ENCODE data around the gene HSPA12B. TPM values are rescaled to one million over a fixed set of nuclear protein-coding genes. Genes with fewer than 3 reads are reported as not detected.

HSPA12B gene
- total RNA-seq, 1 experiment from 2014 or later, result 2.7 TPM

DNA sequence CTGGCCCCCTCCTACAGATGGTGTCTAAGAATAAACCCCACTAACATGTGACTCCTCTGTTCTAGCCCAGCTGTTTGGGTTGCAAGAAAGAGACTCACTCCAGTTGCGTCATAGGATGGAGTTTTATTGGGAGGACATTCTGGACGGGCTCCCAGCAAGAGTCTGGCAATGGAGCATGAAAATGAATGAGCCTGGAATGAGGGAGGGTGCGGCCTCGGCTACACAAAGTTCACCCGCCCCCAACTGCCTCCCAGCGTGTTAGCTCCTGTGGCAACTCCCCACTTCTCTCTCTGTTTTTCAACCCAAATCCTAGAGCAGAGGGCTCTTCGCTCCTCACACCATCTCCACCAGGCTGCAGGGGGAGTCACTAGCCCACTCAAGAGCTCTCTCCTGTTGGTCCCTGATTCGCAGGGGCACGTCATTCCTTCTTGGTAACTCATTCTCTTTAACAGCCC, 45.6 kb upstream of the HSPA12B start:
- TF ChIP-seq CTCF (conservative IDR thresholded peaks at IDR 0.05), result no peak
- no CpG with 5 or more reads among the region's 9 CpGs for WGBS (ENCODE audit: extremely low coverage, insufficient read length, low lambda C conversion rate)
- no peak overlapping the region for H3K23ac ChIP-seq (ENCODE audit: insufficient read length, low read depth, low read length)
- no peak overlapping the region for H4K8ac ChIP-seq (replicated peaks; ENCODE audit: insufficient read length, low read depth, low read length)
- Mint-ChIP-seq H3K9me3 (no peaks in the 10 kb centered on the region), H3K27ac (no peak overlapping the region), H3K36me3 (ENCODE audit: insufficient read depth in 1 of 3, low read depth in 3 of 3) (no peaks in the 10 kb centered on the region), H3K4me1 (peaks cover 14 to 24% of the 10 kb centered on the region in 2 experiments), H3K4me3 (no peak overlapping the region), H3K27me3 (ENCODE audit: low read depth) (peaks cover 42% of the 10 kb centered on the region)
- H3K18ac ChIP-seq (ENCODE audit: insufficient read length, low read depth, low read length), result no peak overlapping the region
- H3K4ac ChIP-seq (ENCODE audit: low read depth, low read length), result no peak overlapping the region
- no peak overlapping the region for H2AK5ac ChIP-seq (ENCODE audit: insufficient read length, low read length)
- H2BK120ac ChIP-seq (ENCODE audit: low read depth, low read length, poor library complexity, severe bottlenecking), result no peak overlapping the region
- H2BK15ac ChIP-seq (ENCODE audit: low read depth, low read length), result no peak overlapping the region
- H4K20me1 ChIP-seq (ENCODE audit: control insufficient read depth, insufficient read depth, insufficient read length), result no peaks in the 10 kb centered on the region
- no peak overlapping the region for H2BK5ac ChIP-seq (ENCODE audit: insufficient read length, low read length)
- no peaks in the 10 kb centered on the region for H3K9me3 ChIP-seq (ENCODE audit: control insufficient read depth, low read depth, low read length)
- H3K79me2 ChIP-seq (ENCODE audit: insufficient read depth, low read length), result no peaks in the 10 kb centered on the region
- no peak overlapping the region for H3K4me2 ChIP-seq (ENCODE audit: insufficient read depth, insufficient read length, low read length)
- no peak overlapping the region for H2BK12ac ChIP-seq (ENCODE audit: insufficient read length, low read depth, low read length)
- H2AFZ ChIP-seq (ENCODE audit: low read length), result no peak overlapping the region
- no peaks in the 10 kb centered on the region for H3K79me1 ChIP-seq (ENCODE audit: insufficient read depth, low read depth, low read length, poor library complexity, severe bottlenecking)
- H2BK20ac ChIP-seq (ENCODE audit: low read depth, low read length, poor library complexity, severe bottlenecking), result no peak overlapping the region
- no peak overlapping the region for H4K5ac ChIP-seq (ENCODE audit: insufficient read length, low read depth, low read length)
- no peak for DNase-seq
- no peak overlapping the region for H3T11ph ChIP-seq (ENCODE audit: low read length)
- peaks cover 5% of the 10 kb centered on the region for H3K23me2 ChIP-seq (ENCODE audit: insufficient read length, low read depth, low read length, poor library complexity, severe bottlenecking)
- peaks cover 4% of the 10 kb centered on the region; the same call in 1 of the 2 replicates for H3K4me1 ChIP-seq (ENCODE audit: insufficient read depth, low read length)
- no peak overlapping the region for H3K14ac ChIP-seq (ENCODE audit: insufficient read depth, low read length)
- H3K27me3 ChIP-seq (ENCODE audit: insufficient read depth, low read length), result no peaks in the 10 kb centered on the region; the same call in 1 of the 2 replicates
- H3K27ac ChIP-seq (ENCODE audit: insufficient read length, low read depth, low read length), result no peak overlapping the region
- no peak overlapping the region for H3K56ac ChIP-seq (ENCODE audit: insufficient read length, low read depth, low read length)
- no peak overlapping the region for H3K9ac ChIP-seq (ENCODE audit: extremely low read depth, insufficient read length, low read length)
- H4K91ac ChIP-seq (ENCODE audit: insufficient read length, low read depth, low read length), result no peak overlapping the region

Data from H9 (cell line).